Gastrocnemius medialis (tissue), 4 donors: ENCODE results near the gene SLC25A22.

Experiments used
- POLR2A ChIP-seq, 2 donors: fragments of 450-650 bp; IDR thresholded peaks; one replicate each; pipeline ENCODE4 v1.6.1; 2017; ENCODE audit warnings: antibody characterized with exemption in 2 of 2, mild to moderate bottlenecking in 2 of 2, moderate library complexity in 2 of 2
- TF ChIP-seq, protein P1 (sequence below), 5 experiments: fragments of 450-650 bp in 3 of 5; fragments of 200-600 bp in 2 of 5; sonication (generic) in 2 of 5; IDR thresholded peaks in 4 of 5; conservative IDR thresholded peaks in 1 of 5; 1 replicate in 4 of 5; 2 replicates in 1 of 5; pipeline ENCODE4 v1.5.1; 2016 to 2019; ENCODE audit warnings: antibody characterized with exemption in 5 of 5, mild to moderate bottlenecking in 3 of 5, moderate library complexity in 3 of 5

DNA sequence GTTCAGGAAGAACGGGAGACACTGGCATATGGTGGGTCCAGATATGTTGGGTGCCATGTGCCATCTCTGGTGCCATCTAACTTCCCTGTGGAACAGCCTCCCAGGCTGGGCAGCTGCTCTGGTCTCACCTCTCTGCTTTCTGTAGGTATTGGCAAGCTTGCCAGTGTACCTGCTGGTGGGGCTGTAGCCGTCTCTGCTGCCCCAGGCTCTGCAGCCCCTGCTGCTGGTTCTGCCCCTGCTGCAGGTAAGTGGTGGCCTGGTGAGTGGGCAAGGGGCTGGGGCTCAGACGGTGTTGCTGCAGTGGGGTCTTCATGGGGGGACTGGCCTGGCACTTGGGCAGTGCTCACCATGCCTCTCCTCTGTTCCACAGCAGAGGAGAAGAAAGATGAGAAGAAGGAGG lies 14.3 kb upstream of the SLC25A22 start:
- TF ChIP-seq, protein P1, sequence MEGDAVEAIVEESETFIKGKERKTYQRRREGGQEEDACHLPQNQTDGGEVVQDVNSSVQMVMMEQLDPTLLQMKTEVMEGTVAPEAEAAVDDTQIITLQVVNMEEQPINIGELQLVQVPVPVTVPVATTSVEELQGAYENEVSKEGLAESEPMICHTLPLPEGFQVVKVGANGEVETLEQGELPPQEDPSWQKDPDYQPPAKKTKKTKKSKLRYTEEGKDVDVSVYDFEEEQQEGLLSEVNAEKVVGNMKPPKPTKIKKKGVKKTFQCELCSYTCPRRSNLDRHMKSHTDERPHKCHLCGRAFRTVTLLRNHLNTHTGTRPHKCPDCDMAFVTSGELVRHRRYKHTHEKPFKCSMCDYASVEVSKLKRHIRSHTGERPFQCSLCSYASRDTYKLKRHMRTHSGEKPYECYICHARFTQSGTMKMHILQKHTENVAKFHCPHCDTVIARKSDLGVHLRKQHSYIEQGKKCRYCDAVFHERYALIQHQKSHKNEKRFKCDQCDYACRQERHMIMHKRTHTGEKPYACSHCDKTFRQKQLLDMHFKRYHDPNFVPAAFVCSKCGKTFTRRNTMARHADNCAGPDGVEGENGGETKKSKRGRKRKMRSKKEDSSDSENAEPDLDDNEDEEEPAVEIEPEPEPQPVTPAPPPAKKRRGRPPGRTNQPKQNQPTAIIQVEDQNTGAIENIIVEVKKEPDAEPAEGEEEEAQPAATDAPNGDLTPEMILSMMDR (IDR thresholded peaks at IDR 0.05 in 4 of 5, conservative IDR thresholded peaks at IDR 0.05 in 1 of 5) = no peak
- TF ChIP-seq POLR2A (IDR thresholded peaks at IDR 0.05) = no peak
